GM21528 (cell line): Measurements from ENCODE around the gene MYO1F.
"Not testable (repeated sequence)": the region's sequence is repeated elsewhere in the genome, so short reads cannot be mapped to it uniquely, and the experiment has no call there.

Source experiments
- ATAC-seq: cut with Tn5 transposase; IDR thresholded peaks from one replicate; pipeline ENCODE4 v1.9.1; 2021; ENCODE audit warnings: mild to moderate bottlenecking, moderate library complexity; ENCODE audit not compliant: unreplicated experiment, low FRiP score

Gene MYO1F

GRCh38 chr19:8567522-8568172, 9.6 kb downstream of the MYO1F start:
- no peak for ATAC-seq

GRCh38 chr19:8566855-8567254, 10.4 kb downstream of the MYO1F start:
- ATAC-seq: no peak

- ATAC-seq: not testable (repeated sequence)
Observed at GRCh38 chr19:8564866-8565265, 12.4 kb downstream of the MYO1F start.

GRCh38 chr19:8561075-8561764, 16.0 kb downstream of the MYO1F start:
- ATAC-seq: no peak

- ATAC-seq: no peak
Observed at GRCh38 chr19:8558325-8558724, 18.9 kb downstream of the MYO1F start.

- no peak for ATAC-seq
Observed at GRCh38 chr19:8557642-8558238, 19.5 kb downstream of the MYO1F start.

GRCh38 chr19:8553729-8554128, 23.5 kb downstream of the MYO1F start:
- not testable (repeated sequence) for ATAC-seq

GRCh38 chr19:8552810-8553209, 24.4 kb downstream of the MYO1F start:
- no peak for ATAC-seq

GRCh38 chr19:8550070-8550469, 27.2 kb downstream of the MYO1F start:
- ATAC-seq: no peak

- ATAC-seq: no peak
Observed at GRCh38 chr19:8545743-8546142, 31.5 kb downstream of the MYO1F start.

GRCh38 chr19:8544168-8544567, 33.1 kb downstream of the MYO1F start:
- ATAC-seq: no peak

- ATAC-seq: no peak
Observed at GRCh38 chr19:8539621-8540149, 37.6 kb downstream of the MYO1F start.

GRCh38 chr19:8537099-8537498, 40.1 kb downstream of the MYO1F start:
- ATAC-seq: no peak

- ATAC-seq: no peak
Observed at GRCh38 chr19:8536282-8536681, 41.0 kb downstream of the MYO1F start.

GRCh38 chr19:8532225-8532624, 45.0 kb downstream of the MYO1F start:
- no peak for ATAC-seq

- no peak for ATAC-seq
Observed at GRCh38 chr19:8531470-8531869, 45.8 kb downstream of the MYO1F start.

GRCh38 chr19:8530061-8530679, 47.1 kb downstream of the MYO1F start:
- ATAC-seq: no peak

- no peak for ATAC-seq
Observed at GRCh38 chr19:8529369-8530006, 47.8 kb downstream of the MYO1F start.

GRCh38 chr19:8528500-8528899, 48.7 kb downstream of the MYO1F start:
- no peak for ATAC-seq

GRCh38 chr19:8526345-8527091, 50.7 kb downstream of the MYO1F start:
- no peak for ATAC-seq
